Endothelial cell of umbilical vein (primary cell): ENCODE measurements around the gene IFITM10. TPM values are rescaled to one million over a fixed set of nuclear protein-coding genes. Genes with fewer than 3 reads are reported as not detected.

ENCODE experiments used
- BruUV-seq: library from RNA; stranded (reverse); fragments of 400-500 nt; replicated peaks from 2 replicates; lab custom pipeline; 2021; lab: Mats Ljungman, UMichigan
- CTCF ChIA-PET: fragments of 300-600, 350-600 bp; sonication (Branson Sonifier 250); formaldehyde crosslinking; loops from one replicate; lab custom pipeline; 2021; ENCODE audit warnings: antibody characterized with exemption, inconsistent platforms; lab: Charles Lee
- POLR2A ChIA-PET: fragments of 300-600, 350-600 bp; sonication (Branson Sonifier 250); formaldehyde crosslinking; loops from one replicate; lab custom pipeline; 2021; ENCODE audit warnings: antibody characterized with exemption, inconsistent platforms; lab: Charles Lee
- DNase-seq: peaks from one replicate; pipeline ENCODE4 v3.0.0-alpha.2; 2011; ENCODE audit warnings: low read depth, low spot score
- FAIRE-seq: peaks from 2 replicates; lab custom pipeline; 2011; peaks lifted over from hg19 to GRCh38; lab: Jason Lieb, UNC
- H2AFZ ChIP-seq: 2 replicates; pipeline ENCODE4 v1.6.0; 2012; ENCODE audit warnings: low read depth, low read length, control low read depth, inconsistent platforms
- H3K27ac ChIP-seq: 2 replicates; pipeline ENCODE4 v1.5.1; 2011; ENCODE audit warnings: low read depth, mild to moderate bottlenecking, control low read depth, low read length, moderate library complexity; ENCODE audit not compliant: insufficient read depth
- H3K27me3 ChIP-seq, 2 experiments: 2 replicates each; pipeline versions ENCODE4 v1.6.0 to v1.6.1; 2011; ENCODE audit warnings: low read length in 2 of 2, mixed read lengths in 1 of 2; ENCODE audit not compliant: control insufficient read depth in 2 of 2, insufficient read depth in 2 of 2
- H3K36me3 ChIP-seq, 2 experiments: 2 replicates in 1 of 2; 3 replicates in 1 of 2; pipeline ENCODE4 v1.5.1; 2011; ENCODE audit warnings: low read length in 2 of 2, mild to moderate bottlenecking in 1 of 2, moderate library complexity in 1 of 2; ENCODE audit not compliant: control insufficient read depth in 2 of 2, insufficient read depth in 2 of 2; ENCODE audit errors: extremely low read depth in 1 of 2
- H3K4me1 ChIP-seq: 3 replicates; pipeline ENCODE4 v1.5.1; 2011; ENCODE audit warnings: mild to moderate bottlenecking, low read length; ENCODE audit not compliant: control insufficient read depth, insufficient read depth; ENCODE audit errors: extremely low read depth
- H3K4me2 ChIP-seq: 2 replicates; pipeline ENCODE4 v1.6.1; 2011; ENCODE audit warnings: low read length, control low read depth, mixed read lengths; ENCODE audit not compliant: insufficient read depth
- H3K4me3 ChIP-seq, 3 experiments: fragments of 200-600 bp in 1 of 3; sonication (generic), shearing (Covaris generic) in 1 of 3; replicated peaks in 1 of 3; 2 replicates each; pipeline ENCODE4 v1.5.1; 2011 to 2016; ENCODE audit warnings: control low read depth in 3 of 3, low read length in 3 of 3, mild to moderate bottlenecking in 2 of 3, inconsistent platforms in 1 of 3, low read depth in 1 of 3, moderate library complexity in 1 of 3; ENCODE audit not compliant: insufficient read depth in 1 of 3
- H3K79me2 ChIP-seq: 2 replicates; pipeline ENCODE4 v1.6.0; 2012; ENCODE audit warnings: low read length, inconsistent platforms; ENCODE audit not compliant: control insufficient read depth, insufficient read depth
- H3K9ac ChIP-seq: replicated peaks from 2 replicates; pipeline ENCODE3; 2011; ENCODE audit warnings: low read length, control low read depth; ENCODE audit not compliant: insufficient read depth; ENCODE audit errors: extremely low read depth
- H3K9me1 ChIP-seq: replicated peaks from 3 replicates; pipeline ENCODE4 v1.6.0; 2011; ENCODE audit warnings: mild to moderate bottlenecking, low read length; ENCODE audit not compliant: control insufficient read depth, insufficient read depth; ENCODE audit errors: extremely low read depth
- H3K9me3 ChIP-seq: replicated peaks from 2 replicates; pipeline ENCODE4 v1.5.1; 2012; ENCODE audit warnings: low read length, inconsistent platforms; ENCODE audit not compliant: control insufficient read depth, insufficient read depth
- H4K20me1 ChIP-seq: replicated peaks from 2 replicates; pipeline ENCODE3; 2011; ENCODE audit warnings: mild to moderate bottlenecking, low read length; ENCODE audit not compliant: control insufficient read depth, insufficient read depth; ENCODE audit errors: extremely low read depth
- EZH2 ChIP-seq: IDR thresholded peaks from 2 replicates; pipeline ENCODE4 v1.6.1; 2012; ENCODE audit warnings: borderline replicate concordance, low read depth, mild to moderate bottlenecking, moderate library complexity, low read length, inconsistent platforms; ENCODE audit not compliant: severe bottlenecking
- GATA2 ChIP-seq: IDR thresholded peaks from 2 replicates; pipeline ENCODE4 v1.7.0; 2011; ENCODE audit warnings: low read depth, mild to moderate bottlenecking, moderate library complexity, mixed read lengths, low read length; ENCODE audit not compliant: insufficient read length, insufficient read depth
- JUN ChIP-seq: IDR thresholded peaks from 2 replicates; pipeline ENCODE4 v1.6.1; 2011; ENCODE audit warnings: borderline replicate concordance, low read depth; ENCODE audit not compliant: insufficient read length, insufficient read depth
- MYC ChIP-seq: IDR thresholded peaks from one replicate; pipeline ENCODE4 v1.6.1; 2011; ENCODE audit warnings: mild to moderate bottlenecking, low read depth, low read length
- POLR2A ChIP-seq: IDR thresholded peaks from 2 replicates; pipeline ENCODE4 v1.6.1; 2012; ENCODE audit warnings: low read depth, mild to moderate bottlenecking, control low read depth, low read length
- POLR2AphosphoS5 ChIP-seq: IDR thresholded peaks from 2 replicates; pipeline ENCODE4 v1.6.1; 2012; ENCODE audit warnings: low read depth, mild to moderate bottlenecking, control low read depth, low read length, moderate library complexity; ENCODE audit not compliant: insufficient read depth
- dilution Hi-C: fragments of 300-500 bp; cut with MboI; formaldehyde crosslinking; loops from one replicate; pipeline ENCODE4 v1.15.0; 2019; ENCODE audit warnings: low sequenced_read_pairs; ENCODE audit not compliant: extremely low pct_ligation_motif_present
- intact Hi-C: fragments of 100-400 bp; cut with micrococcal nuclease; formaldehyde crosslinking; loops from one replicate; pipeline ENCODE4 v1.10.0; 2022
- polyA plus RNA-seq, 4 experiments: library from polyadenylated mRNA; depleted of rRNA in 3 of 4; stranded (reverse) in 3 of 4; unstranded in 1 of 4; fragments of >200 nt; gene quantifications; 2 replicates each; pipeline versions ENCODE4 v1.2.1 to v1.2.3, GENCODE V29; 2011 to 2012; ENCODE audit warnings: missing spikeins in 1 of 4
- total RNA-seq: library from RNA; stranded (reverse); gene quantifications from 2 replicates; pipeline ENCODE4 v1.2.3, GENCODE V29; 2021
- TF ChIP-seq, protein P1 (sequence below), 2 donors: IDR thresholded peaks; 1 replicate in 1 of 2; 2 replicates in 1 of 2; pipeline ENCODE4 v1.5.1; 2011; ENCODE audit warnings: low read length in 2 of 2, mild to moderate bottlenecking in 2 of 2, moderate library complexity in 2 of 2, control low read depth in 1 of 2, inconsistent platforms in 1 of 2, low read depth in 1 of 2; ENCODE audit not compliant: insufficient read depth in 1 of 2; ENCODE audit errors: extremely low read depth in 1 of 2
- TF ChIP-seq, protein P2 (sequence below): IDR thresholded peaks from 2 replicates; pipeline ENCODE4 v1.6.1; 2011; ENCODE audit not compliant: insufficient read depth, insufficient read length

IFITM10 gene
- total and polyA plus RNA-seq, 2 donors (not counting 3 experiments of a cell fraction or from before 2014, with no cell fraction given), result 0.04 to 0.66 TPM

DNA sequence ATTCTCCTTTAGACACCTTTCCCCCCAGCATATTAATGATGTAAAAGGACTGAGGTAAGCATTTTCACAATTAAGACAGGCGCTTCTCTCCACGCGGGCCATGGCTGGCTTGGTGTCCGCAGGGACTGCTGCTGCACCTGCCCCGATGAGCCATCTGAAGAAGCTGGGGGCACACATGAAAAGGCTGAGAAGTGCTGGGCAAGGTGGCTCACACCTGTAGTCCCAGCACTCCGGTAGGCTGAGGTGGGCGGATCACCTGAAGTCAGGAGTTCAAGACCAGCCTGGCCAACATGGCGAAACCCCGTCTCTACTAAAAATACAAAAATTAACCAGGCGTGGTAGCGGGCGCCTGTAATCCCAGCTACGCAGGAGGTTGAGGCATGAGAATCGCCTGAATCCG, 32.1 kb downstream of the IFITM10 start:
- dilution Hi-C loops (no loop called here), intact Hi-C loops (no loop called here)
- no peaks in the 10 kb centered on the region for H3K9me1 ChIP-seq
- H3K27me3 ChIP-seq, result peaks cover 0 to 1% of the 10 kb centered on the region in 2 experiments
- BruUV-seq, result no TSS peak
- TF ChIP-seq, protein P1, sequence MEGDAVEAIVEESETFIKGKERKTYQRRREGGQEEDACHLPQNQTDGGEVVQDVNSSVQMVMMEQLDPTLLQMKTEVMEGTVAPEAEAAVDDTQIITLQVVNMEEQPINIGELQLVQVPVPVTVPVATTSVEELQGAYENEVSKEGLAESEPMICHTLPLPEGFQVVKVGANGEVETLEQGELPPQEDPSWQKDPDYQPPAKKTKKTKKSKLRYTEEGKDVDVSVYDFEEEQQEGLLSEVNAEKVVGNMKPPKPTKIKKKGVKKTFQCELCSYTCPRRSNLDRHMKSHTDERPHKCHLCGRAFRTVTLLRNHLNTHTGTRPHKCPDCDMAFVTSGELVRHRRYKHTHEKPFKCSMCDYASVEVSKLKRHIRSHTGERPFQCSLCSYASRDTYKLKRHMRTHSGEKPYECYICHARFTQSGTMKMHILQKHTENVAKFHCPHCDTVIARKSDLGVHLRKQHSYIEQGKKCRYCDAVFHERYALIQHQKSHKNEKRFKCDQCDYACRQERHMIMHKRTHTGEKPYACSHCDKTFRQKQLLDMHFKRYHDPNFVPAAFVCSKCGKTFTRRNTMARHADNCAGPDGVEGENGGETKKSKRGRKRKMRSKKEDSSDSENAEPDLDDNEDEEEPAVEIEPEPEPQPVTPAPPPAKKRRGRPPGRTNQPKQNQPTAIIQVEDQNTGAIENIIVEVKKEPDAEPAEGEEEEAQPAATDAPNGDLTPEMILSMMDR (IDR thresholded peaks at IDR 0.05; ENCODE audit: extremely low read depth in 1 of 2, insufficient read depth in 1 of 2, low read depth in 1 of 2, low read length in 2 of 2), result no peak
- no peak for TF ChIP-seq POLR2AphosphoS5
- TF ChIP-seq MYC, result no peak
- TF ChIP-seq GATA2, result no peak
- TF ChIP-seq JUN, result no peak
- no peak for TF ChIP-seq POLR2A
- TF ChIP-seq, protein P2, sequence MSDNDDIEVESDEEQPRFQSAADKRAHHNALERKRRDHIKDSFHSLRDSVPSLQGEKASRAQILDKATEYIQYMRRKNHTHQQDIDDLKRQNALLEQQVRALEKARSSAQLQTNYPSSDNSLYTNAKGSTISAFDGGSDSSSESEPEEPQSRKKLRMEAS, result no peak
- TF ChIP-seq EZH2, result no peak
- H3K9me3 ChIP-seq, result no peaks in the 10 kb centered on the region
- no peak overlapping the region for H2AFZ ChIP-seq
- H3K27ac ChIP-seq, result no peak overlapping the region
- ChIA-PET CTCF (interaction anchor here (0.9 to 2.1 kb wide), 4 partner anchors 15 to 114 kb away, joined by 3 to 5 read pairs (median 4); no protein-coding TSS in a partner anchor), POLR2A (no interaction called here)
- no peaks in the 10 kb centered on the region for H4K20me1 ChIP-seq
- DNase-seq (no peak), FAIRE-seq (no peak)
- no peaks in the 10 kb centered on the region for H3K36me3 ChIP-seq
- no peaks in the 10 kb centered on the region for H3K79me2 ChIP-seq
- H3K4me1 ChIP-seq, result no peaks in the 10 kb centered on the region
- H3K4me2 ChIP-seq, result no peak overlapping the region
- H3K9ac ChIP-seq, result no peak overlapping the region
- H3K4me3 ChIP-seq, result no peak overlapping the region
